K562 (cell line): ENCODE results near the gene CBX3. TPM values are rescaled to one million over a fixed set of nuclear protein-coding genes. Genes with fewer than 3 reads are reported as not detected.

Source experiments
- MAZ ChIP-seq, 2 experiments: fragments of 450-650 bp in 1 of 2; sonication (generic) in 1 of 2; formaldehyde crosslinking; IDR thresholded peaks in 1 of 2; conservative IDR thresholded peaks in 1 of 2; 2 replicates each; pipeline versions ENCODE4 v1.4.0 to v1.5.0; 2020; ENCODE audit warnings: mild to moderate bottlenecking in 1 of 2, missing genetic modification reagents in 1 of 2
- NFATC3 ChIP-seq: fragments of 450-650 bp; IDR thresholded peaks from 2 replicates; pipeline ENCODE4 v1.6.1; 2017; ENCODE audit warnings: mild to moderate bottlenecking
- PRMT5 ChIP-seq: sonication (generic); formaldehyde crosslinking; IDR thresholded peaks from 2 replicates; pipeline ENCODE4 v1.5.0; 2020; ENCODE audit warnings: missing genetic modification reagents
- SETDB1 ChIP-seq: IDR thresholded peaks from one replicate; pipeline ENCODE4 v1.6.1; 2012; ENCODE audit warnings: low read length, control low read depth, inconsistent platforms
- TBP ChIP-seq: optimal IDR thresholded peaks from 2 replicates; pipeline ENCODE3; 2011; ENCODE audit warnings: low read depth, low read length, improper control_type of control experiment
- polyA plus RNA-seq, 8 experiments: library from polyadenylated mRNA; depleted of rRNA in 4 of 8; stranded (reverse) in 5 of 8; unstranded in 3 of 8; fragments of >200 nt; fragmentation: Nextera tagmentation in 2 of 8; fragmentation: Illumina TruSeq in 1 of 8; extraction: Ambion mirVana in 2 of 8; extraction: Trizol in 1 of 8; gene quantifications; 2 replicates each; pipeline versions ENCODE4 v1.2.1 to v1.2.3, GENCODE V29; 2011 to 2014; ENCODE audit warnings: inconsistent platforms in 1 of 8, missing spikeins in 1 of 8
- total RNA-seq, 7 experiments: library from RNA; depleted of rRNA in 6 of 7; stranded (reverse); fragments of >200 nt in 6 of 7; fragmentation: Illumina TruSeq in 2 of 7; extraction: Trizol in 2 of 7; gene quantifications; 2 replicates each; pipeline versions ENCODE4 v1.2.1 to v1.2.3, GENCODE V29; 2011 to 2021; ENCODE audit warnings: low replicate concordance in 1 of 7
- TF ChIP-seq, protein P1 (sequence below): fragments of 450-650 bp; IDR thresholded peaks from 2 replicates; pipeline ENCODE4 v1.6.1; 2017; ENCODE audit warnings: antibody characterized with exemption, mild to moderate bottlenecking
- TF ChIP-seq, protein P2 (sequence below): sonication (generic); formaldehyde crosslinking; IDR thresholded peaks from 2 replicates; pipeline ENCODE4 v1.8.1; 2023; ENCODE audit warnings: mild to moderate bottlenecking, missing genetic modification reagents

Gene CBX3
- total and polyA plus RNA-seq, 9 of the 15 experiments (the other 6 are each of a cell fraction or from before 2014, with no cell fraction given): 198 to 413 (median 328) TPM

DNA sequence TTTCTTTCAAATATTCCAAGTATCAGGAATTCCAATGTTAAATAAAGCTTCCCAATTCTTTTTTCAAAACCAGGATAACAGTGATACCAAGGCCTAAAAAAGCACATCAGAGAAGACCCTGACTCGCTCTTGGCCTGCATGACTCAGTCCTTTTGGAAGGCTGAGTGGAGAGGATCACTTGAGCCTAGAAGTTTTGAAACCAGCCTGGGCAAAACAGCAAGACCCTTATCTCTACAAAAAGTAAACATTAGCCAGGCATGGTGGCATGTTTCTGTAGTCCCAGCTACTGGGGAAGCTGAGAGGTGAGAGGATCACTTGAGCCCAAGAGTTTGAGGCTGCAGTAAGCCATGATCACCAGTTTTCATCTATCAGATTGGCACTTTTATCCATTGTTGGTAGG lies 30.9 kb upstream of the CBX3 start (continued):
- TF ChIP-seq, protein P1, sequence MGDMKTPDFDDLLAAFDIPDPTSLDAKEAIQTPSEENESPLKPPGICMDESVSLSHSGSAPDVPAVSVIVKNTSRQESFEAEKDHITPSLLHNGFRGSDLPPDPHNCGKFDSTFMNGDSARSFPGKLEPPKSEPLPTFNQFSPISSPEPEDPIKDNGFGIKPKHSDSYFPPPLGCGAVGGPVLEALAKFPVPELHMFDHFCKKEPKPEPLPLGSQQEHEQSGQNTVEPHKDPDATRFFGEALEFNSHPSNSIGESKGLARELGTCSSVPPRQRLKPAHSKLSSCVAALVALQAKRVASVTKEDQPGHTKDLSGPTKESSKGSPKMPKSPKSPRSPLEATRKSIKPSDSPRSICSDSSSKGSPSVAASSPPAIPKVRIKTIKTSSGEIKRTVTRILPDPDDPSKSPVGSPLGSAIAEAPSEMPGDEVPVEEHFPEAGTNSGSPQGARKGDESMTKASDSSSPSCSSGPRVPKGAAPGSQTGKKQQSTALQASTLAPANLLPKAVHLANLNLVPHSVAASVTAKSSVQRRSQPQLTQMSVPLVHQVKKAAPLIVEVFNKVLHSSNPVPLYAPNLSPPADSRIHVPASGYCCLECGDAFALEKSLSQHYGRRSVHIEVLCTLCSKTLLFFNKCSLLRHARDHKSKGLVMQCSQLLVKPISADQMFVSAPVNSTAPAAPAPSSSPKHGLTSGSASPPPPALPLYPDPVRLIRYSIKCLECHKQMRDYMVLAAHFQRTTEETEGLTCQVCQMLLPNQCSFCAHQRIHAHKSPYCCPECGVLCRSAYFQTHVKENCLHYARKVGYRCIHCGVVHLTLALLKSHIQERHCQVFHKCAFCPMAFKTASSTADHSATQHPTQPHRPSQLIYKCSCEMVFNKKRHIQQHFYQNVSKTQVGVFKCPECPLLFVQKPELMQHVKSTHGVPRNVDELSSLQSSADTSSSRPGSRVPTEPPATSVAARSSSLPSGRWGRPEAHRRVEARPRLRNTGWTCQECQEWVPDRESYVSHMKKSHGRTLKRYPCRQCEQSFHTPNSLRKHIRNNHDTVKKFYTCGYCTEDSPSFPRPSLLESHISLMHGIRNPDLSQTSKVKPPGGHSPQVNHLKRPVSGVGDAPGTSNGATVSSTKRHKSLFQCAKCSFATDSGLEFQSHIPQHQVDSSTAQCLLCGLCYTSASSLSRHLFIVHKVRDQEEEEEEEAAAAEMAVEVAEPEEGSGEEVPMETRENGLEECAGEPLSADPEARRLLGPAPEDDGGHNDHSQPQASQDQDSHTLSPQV: no peak
- TF ChIP-seq, protein P2, sequence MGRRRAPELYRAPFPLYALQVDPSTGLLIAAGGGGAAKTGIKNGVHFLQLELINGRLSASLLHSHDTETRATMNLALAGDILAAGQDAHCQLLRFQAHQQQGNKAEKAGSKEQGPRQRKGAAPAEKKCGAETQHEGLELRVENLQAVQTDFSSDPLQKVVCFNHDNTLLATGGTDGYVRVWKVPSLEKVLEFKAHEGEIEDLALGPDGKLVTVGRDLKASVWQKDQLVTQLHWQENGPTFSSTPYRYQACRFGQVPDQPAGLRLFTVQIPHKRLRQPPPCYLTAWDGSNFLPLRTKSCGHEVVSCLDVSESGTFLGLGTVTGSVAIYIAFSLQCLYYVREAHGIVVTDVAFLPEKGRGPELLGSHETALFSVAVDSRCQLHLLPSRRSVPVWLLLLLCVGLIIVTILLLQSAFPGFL (CRISPR knock-in tag): no peak
- TF ChIP-seq MAZ (CRISPR knock-in tag; conservative IDR thresholded peaks at IDR 0.05 in 1 of 2, IDR thresholded peaks at IDR 0.05 in 1 of 2) (no peak), SETDB1 (no peak), TBP (no peak), NFATC3 (no peak), PRMT5 (CRISPR knock-in tag) (no peak)
